NCI-H2171 (cell line): ENCODE results near the gene USP35.
"Not testable (repeated sequence)": the region's sequence is repeated elsewhere in the genome, so short reads cannot be mapped to it uniquely, and the experiment has no call there.

Source experiments
- DNase-seq: peaks from one replicate; lab custom pipeline; 2025; lab: John Stamatoyannopoulos, UW

Gene USP35

GRCh38 chr11:78170874-78171549 is 17.7 kb upstream of the USP35 start:
- DNase-seq, result no peak

- DNase-seq, result no peak
Observed at GRCh38 chr11:78171951-78172350, 16.8 kb upstream of the USP35 start.

GRCh38 chr11:78175862-78176261 is 12.9 kb upstream of the USP35 start:
- not testable (repeated sequence) for DNase-seq

DNA sequence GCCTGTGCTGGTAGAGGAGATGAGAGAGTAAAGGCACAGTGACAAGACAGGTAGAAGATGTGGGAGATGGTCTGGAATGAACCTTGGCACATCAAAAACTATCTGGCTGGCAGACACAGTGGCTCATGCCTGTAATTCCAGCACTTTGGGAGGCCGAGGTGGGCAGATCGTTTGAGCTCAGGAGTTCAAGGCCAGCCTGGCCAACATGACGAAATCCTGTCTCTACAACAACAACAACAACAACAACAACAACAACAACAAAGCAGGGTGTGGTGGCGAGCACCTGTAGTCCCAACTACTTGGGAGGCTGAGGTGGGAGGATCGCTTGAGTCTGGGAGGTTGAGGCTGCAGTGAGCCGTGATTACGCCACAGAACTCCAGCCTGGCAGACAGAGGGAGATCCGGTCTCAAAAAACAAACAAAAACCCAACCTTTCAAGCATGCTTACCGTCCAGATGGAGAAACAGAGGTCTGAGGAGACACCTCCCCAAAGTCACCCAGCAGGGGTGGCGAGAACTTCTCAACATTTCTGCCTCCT is 12.0 kb upstream of the USP35 start:
- no peak for DNase-seq

DNA sequence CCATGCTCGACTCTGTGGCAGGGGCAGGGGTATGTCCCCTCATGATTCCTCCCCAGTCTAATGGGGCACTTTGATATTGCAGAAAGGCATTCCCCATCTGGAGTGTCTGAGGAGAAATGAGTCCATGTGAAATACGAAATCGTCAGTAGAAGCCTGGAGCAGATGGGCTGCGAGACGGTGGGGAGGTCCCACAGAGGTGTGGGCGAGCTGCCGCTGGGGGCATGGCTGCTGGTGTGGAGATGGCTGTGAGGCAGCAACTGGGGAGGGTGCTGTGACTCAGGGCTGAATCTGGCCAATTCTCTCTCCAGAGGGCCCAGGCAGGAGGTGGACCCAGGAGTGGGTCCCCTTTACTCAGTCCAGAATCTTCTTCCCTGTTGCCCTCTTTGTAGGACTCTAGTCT is 11.5 kb upstream of the USP35 start:
- peak; percentile 44 for DNase-seq

DNA sequence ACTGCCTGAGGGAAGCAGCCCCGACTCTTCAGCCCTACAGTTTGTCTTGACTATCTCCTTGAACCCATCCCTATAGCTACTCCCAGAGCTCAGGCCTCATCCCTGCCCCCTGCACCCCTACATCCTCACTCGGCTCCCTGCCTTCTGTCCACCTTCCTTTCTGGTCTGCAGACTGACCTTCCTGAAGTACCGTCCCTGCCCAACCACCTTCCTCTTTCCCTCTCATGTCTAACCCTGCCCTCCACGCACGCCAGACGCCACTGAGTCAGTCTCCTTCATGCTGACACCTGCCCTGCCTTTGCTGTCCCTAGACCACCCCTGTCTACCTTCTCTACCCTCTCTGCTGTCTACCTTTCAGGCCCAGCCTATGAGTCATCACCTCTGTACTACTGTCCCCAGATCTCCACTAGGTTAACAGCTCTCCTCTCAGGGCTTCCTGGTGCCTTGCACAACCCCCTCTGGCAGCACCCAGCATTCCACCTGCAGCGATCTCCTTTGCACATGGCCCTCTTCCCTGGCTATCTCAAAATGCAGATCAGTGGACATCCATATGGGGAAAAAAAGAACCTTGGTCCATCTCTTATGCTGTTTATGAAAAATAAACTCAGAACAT is 9.2 kb upstream of the USP35 start:
- no peak for DNase-seq

DNA sequence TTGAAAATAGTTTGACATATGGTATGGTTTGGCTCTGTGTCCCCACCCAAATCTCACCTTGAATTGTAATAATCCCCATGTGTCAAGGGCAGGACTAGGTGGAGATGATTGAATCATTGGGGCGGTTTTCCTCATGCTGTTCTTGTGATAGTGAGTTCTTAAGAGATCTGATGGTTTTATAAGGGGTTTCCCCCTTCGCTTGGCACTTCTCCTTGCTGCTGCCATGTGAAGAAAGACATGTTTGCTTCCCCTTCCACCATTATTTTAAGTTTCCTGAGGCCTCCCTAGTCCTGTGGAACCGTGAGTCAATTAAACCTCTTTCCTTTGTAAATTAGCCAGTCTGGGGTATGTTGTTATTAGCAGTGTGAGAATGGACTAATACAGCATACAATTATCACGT is 8.0 kb upstream of the USP35 start:
- DNase-seq, result no peak

DNA sequence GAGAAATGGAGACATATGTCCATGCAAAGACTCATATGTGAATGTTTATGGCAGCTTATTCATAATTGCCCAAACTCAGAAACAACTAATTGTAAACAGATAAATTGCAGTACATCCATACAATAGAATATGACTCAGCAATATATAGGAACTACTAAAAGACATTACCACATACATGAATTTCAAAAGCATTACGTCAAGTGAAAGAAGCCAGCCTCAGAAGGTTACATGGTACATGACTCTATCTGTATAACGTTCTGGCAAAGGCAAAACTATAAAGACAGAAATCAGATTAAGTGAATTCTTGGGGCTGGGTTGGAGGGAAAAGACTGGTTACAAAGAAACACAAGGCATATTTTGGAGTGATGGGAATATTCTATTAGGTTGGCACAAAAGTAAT is 7.5 kb upstream of the USP35 start:
- DNase-seq, result no peak

DNA sequence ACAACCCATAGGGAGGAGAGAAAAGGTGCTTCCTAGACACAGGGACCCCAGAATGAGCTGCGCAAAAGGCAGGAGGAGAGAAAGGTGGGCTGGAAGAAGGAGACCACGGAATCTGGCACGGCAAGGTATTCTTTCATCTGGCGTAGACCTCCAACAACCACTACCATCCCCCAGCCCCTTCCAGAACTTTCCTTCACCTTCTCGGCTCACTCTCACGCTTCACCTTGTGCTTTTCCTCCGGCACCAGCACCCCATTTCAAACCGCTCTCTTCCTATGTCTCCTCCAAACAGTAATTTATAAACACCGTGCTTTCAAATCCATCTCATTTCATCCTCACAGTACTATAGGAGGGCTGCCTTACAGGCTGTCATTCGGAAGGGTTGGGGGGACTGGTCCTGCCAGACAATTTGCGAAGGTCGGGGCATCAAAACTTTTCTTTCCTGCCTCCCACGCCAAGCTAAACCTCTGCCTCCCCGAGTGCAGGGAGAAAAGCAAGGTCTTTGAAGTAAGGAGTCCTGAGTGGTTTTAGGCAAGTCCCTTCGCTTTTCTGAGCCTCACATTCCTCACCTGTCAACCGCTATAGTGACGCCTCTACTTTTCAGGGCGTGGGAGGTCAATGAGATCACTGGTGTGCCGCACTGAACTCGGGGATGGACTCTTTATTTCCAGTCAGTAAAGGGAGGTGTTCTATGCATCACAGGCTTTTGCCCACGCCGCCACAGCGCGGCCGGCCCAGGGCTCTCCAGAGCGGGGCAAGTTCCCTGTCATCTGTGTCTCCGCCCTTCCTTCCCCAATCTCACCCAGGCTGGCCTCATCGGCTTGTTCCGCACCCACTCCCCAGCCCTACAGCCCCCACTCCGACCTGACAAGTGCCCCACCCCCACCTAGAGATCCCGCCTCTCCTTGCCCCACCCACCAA is 1.1 kb upstream of the USP35 start:
- no peak for DNase-seq

DNA sequence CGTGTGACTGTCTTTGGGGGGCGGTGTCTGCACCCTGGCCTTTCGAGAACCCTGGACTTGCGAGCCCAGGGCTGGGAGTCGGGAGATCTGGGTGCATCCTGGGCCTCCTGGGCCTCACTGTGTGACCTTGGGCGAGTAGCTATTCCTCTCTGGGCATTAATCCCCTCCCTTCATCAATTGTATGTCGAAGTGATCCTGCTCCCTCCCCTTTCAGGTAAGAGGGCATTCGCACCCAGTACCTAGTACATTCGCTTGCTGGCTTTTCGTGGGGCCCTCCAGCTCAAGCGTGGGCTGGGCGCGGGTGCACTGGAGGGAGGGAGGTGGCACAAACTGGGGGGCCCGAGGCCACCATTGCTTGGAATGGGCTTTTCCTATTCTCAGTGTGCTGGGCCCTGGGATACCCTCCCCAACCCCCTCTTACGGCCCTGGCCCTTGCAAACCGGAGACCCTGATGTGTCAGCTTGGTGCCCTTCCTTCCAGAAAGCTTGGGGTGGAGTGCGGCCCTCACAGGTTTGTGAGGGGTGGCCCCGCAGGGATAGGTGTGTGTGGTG is 530 bp downstream of the USP35 start:
- no peak for DNase-seq

- no peak for DNase-seq
Observed at GRCh38 chr11:78189851-78190250, 1.1 kb downstream of the USP35 start.

DNA sequence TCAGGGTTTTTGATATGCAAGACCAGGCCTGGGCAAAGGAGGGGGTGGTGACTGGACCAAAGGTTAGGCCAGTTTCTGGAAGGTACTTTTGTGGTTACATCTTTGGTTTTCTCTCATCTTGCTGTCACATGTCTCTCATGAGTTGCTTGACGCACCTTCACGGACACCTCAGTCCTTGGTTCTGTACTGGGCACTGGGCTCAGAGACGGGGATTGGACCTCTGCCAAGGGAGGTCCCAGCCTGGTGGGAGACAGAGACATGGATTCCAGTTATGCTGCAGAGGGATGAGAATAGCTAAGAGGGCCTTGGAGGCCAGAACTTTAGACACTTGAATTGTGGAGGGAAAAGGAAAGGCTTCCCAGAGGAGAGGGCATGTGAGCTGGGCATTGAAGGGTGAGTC is 1.7 kb downstream of the USP35 start:
- no peak for DNase-seq

- DNase-seq, result no peak
Observed at GRCh38 chr11:78190871-78191538, 2.3 kb downstream of the USP35 start.

- no peak for DNase-seq
Observed at GRCh38 chr11:78192223-78192719, 3.6 kb downstream of the USP35 start.

DNA sequence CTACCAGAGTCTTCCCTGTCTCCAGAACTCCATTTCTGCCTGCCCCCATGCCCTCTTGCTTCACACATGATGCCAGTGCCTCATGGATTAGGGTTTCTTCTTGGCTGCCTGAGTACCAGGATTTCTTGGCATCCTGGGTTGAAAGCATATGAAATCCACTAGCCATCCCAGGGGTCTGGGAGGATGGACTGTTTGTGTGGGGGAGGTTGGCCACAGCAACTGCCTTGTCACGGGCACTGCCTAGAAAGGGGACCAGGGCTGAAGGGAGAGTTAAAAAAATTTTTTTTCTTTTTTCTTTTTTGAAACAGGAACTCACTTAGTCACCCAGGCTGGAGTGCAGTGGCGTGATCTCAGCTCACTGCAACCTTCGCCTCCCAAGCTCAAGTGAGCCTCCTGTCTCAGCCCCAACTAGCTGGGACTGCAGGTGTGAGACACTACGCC is 4.2 kb downstream of the USP35 start:
- DNase-seq, result no peak

DNA sequence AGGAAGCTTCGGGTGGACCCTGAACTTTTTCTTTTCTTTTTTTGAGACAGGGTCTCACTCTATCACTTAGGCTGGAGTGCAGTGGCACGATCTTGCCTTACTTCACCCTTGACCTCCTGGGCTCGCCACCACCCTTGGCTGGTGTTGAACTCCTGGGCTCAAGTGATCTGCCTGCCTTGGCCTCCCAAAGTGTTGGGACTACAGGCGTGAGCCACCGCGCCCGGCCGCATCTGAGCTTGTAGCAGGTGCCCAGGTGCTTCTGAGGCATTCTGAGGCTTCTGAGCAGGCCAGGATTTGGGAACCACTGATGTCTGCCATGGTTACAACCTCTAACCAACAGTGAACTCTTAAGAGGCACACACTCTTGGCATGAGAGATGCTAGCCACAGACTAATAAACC is 5.1 kb downstream of the USP35 start:
- DNase-seq, result no peak

DNA sequence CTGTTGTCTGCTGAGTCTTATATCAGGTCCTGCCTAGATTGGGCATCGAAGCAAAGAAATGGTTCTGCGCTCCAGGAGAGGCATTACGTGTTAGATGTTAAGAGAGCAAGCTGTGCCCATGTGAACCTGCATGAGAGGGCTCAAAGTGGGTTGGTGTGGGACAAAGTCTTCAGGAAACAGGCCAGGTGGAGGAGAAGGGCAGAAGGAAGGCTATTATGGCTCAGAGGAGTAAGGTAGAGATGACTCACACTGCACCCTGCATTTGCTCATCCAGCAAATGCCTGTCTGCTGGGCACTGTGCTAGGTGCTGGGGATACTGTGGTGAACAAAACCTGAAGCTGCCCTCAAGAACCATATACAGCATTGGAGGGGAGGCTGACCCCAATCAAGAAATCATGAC is 5.8 kb downstream of the USP35 start:
- DNase-seq, result no peak

DNA sequence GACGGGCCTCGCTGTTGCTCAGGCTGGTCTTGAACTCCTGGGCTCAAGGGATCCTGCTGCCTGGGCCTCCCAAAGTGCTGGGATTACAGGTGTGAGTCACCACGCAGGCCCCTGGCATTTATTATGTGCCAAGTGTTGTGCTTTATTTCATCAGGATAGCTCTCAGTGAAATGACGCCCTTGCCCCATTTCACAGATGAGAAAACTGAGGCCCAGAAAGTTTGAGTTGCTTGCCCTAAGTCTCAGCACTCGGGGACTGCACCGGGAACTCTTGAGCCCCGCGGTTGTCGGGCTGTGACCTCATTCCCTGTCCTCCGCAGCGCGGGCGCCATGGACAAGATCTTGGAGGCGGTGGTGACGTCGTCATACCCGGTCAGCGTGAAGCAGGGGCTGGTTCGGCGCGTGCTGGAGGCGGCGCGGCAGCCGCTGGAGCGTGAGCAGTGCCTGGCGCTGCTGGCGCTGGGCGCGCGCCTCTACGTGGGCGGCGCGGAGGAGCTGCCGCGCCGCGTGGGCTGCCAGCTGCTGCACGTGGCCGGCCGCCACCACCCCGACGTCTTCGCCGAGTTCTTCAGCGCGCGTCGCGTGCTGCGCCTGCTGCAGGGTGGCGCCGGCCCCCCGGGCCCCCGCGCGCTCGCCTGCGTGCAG is 7.3 kb downstream of the USP35 start:
- no peak for DNase-seq

- no peak for DNase-seq
Observed at GRCh38 chr11:78196661-78197091, 8.0 kb downstream of the USP35 start.

DNA sequence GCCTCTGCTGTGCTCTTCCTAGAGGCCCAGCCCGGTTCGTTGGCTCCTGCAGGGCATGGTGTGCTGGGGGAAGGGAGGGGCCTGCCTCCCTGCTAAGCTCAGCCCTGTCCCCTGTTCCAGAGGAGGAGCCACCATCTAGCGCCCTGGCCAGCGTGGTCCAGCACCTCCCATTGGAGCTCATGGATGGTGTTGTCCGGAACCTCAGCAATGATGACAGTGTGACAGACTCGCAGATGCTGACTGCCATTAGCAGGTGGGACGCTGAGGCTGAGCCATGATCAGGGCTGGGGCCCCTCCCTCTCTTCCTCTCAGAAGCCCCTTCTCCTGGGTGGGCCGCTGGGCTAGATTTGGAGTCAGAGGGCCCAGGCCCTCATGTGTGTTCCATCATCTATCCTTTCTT is 9.1 kb downstream of the USP35 start:
- no peak for DNase-seq

GRCh38 chr11:78199015-78199652 is 10.4 kb downstream of the USP35 start:
- no peak for DNase-seq
